CD4-positive, alpha-beta T cell treated with Interferon gamma for 1 hour (primary cell): ENCODE data around the gene MOB1B.
A peak's percentile ranks its signal among the peaks of the same experiment; 100 is the strongest.

Experiments used
- DNase-seq: peaks from one replicate; pipeline ENCODE4 v3.0.0-alpha.2; 2020

Gene MOB1B

GRCh38 chr4:70915036-70915815, 13.1 kb downstream of the MOB1B start:
- no peak for DNase-seq

GRCh38 chr4:70915874-70916559, 13.8 kb downstream of the MOB1B start:
- no peak for DNase-seq

DNA sequence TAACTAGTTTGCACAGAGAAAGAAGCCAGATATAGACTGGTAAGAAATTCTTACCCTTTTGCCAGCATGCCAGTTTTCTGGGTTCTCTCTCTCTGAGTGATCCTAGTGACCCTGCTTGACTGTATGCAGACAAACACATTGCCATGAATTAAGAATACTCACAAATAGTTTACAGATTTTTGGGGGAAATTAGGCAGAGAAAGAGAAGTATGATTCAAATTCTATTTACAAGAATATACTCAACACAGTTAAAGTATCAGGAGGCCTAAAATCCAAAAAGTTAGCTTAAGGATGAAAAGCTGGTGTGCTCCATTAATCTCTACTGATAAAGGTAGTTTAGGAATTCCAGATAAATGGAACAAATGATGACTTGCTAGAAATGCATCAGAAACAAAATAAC, 18.4 kb downstream of the MOB1B start:
- no peak for DNase-seq

DNA sequence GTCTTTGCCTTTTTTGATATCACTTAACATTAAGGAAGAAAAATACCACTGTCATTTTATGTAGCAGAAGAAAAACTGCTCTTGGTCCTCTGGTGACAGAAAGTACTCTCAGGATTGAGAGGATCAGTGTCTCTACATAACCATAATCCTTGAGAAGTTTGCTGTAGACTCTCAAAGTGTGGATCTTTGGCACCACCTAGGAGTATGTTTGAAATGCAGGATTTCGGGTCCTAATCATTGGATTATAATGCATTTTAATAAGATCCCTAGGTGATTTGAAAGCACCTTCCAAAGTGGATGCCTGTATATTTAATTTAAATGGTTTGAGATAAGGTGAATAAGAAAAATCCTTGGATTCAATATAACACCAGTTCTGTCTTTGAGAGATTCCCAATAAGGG, 23.2 kb downstream of the MOB1B start:
- DNase-seq = no peak

DNA sequence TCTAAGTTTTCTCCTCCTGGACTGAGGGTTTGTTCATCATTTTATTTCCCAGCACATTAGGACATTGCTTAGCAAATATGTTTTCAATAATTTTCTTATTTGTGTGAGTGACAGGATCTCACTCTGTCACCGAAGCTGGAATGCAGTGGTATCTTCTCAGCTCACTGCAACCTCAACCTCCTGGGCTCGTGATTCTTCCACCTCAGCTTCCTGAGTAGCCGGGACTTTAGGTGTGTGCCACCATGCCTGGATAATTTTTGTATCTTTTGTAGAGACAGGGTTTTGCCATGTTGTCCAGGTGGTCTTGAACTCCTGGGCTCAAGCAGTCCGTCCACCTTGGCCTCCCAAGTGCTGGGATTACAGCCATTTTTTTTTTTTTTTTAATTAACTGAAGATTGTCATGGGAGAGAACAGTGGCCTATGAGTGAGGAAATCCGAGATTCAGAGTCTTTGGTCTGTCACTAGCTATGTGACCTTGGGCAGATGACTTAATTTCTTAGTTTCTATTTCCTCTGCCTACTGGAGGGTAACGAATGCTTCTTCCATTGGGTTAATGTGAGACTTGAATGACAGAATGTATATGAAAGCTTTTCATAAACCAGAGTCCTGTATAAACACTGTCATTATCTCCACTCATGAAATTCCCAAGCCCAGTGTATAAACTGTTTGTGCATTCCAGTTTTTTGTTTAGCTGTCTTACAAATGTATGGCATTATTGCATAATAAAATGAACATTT, 23.9 kb downstream of the MOB1B start:
- DNase-seq = no peak

DNA sequence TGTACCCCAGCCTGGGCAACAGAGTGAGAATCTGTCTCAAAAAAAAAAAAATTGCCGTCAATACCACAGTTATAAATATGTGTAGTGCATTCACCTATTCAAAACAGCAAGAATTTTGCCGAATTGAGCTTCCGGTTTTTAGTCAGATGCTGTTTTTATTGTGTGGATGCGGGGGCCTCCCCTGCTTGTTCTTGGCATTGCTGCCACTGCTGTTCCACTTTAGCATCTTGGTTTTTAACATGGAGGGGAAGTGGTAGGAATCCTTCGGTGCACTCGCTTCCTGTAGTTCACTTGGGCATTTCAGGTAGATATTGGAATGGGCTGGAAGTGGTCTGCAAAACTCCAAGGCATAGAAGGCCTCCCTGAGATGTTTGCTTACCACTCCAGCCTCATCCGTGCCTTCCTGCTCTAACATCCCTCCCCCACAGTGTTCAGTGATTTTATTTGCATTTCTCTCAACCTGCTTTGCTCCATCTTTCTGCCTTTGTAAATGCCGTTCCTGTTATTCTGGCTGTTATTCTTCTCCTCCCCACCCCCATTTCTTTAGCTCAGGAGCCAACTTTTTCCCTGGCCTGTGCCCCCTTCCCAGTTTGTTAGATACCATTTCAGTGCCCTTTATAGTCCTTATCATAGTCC, 25.5 kb downstream of the MOB1B start:
- peak; percentile 22 for DNase-seq

DNA sequence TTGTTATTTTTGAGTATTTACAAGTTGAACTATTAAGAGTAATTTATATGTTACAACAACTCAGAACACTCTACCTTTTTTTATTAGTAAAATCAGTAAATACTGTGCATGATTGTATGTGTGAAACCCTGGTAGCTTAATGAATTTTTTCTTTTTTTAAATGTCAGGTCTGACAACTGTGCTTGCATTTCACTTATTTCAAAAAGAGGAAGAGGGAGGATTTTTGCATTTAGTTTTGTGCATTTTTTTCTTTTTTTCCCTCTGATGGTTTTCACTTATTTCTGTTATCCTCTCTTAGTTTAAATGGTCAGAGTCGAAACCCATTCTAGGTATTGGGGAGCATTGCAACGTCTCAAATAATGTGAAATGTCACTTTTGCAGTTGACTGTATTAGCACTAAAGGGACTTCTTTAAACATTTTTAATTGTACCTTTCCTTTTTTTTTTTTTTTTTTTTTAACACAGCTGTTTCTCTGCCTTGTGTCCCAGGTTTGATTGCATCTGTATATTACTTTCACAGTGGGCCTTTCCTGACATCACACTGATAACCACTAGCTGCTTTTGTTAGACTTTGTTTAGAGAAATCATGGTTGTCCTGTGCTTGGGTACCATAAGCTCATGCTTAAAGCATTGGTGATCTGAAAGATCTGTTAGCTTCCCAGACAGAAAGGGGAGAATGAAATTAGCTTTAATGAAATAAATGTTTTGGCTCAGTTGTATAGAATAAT, 28.5 kb downstream of the MOB1B start:
- DNase-seq = no peak

GRCh38 chr4:70931347-70931746, 29.2 kb downstream of the MOB1B start:
- no peak for DNase-seq

GRCh38 chr4:70932984-70933383, 30.8 kb downstream of the MOB1B start:
- no peak for DNase-seq

- DNase-seq = no peak
Measured at GRCh38 chr4:70935038-70935695, 33.0 kb downstream of the MOB1B start.

DNA sequence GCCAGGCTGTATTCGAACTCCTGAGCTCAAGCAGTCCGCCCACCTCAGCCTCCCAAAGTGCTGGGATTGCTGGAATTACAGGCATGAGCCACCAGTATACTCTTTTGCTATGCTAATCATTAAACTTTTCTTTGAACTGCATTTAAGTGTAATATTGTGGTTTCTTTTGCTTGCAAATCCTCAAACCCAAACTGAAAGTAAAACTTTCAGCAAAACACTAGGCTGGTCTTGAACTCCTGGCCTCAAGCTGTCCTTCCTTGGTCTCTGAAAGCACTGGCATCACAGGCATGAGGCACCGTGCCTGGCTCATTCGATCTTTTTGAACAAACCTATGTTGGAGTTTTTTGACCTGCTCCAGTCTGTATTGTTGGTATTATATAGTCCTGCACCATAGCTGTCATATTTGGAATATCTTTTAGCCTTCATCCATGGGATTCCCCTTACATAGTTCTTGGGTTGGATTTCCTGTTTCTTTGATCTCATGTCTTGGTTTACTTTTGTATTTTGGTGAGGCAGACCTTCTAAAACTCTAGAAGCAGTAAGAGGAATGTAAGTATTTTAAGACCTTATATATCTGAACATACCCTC, 34.1 kb downstream of the MOB1B start:
- no peak for DNase-seq

- DNase-seq = no peak
Measured at GRCh38 chr4:70938086-70938485, 35.9 kb downstream of the MOB1B start.

DNA sequence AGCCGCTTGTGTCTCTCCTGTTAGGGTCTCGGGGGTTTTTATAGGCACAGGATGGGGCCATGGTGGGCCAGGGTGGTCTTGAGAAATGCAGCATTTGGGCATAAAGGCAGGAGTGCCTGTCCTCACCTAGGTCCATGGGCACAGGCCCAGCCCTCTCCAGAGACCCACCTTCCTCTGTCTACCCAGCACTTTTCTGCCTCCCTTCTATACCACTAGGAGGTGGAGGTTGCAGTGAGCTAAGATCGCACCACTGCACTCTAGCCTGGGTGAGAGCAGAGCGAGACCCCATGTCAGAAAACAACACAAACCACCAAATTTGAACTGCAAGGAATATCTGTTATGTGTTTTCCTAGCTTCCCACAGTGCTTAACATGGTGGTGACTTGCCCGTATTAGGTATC, 38.0 kb downstream of the MOB1B start:
- no peak for DNase-seq

DNA sequence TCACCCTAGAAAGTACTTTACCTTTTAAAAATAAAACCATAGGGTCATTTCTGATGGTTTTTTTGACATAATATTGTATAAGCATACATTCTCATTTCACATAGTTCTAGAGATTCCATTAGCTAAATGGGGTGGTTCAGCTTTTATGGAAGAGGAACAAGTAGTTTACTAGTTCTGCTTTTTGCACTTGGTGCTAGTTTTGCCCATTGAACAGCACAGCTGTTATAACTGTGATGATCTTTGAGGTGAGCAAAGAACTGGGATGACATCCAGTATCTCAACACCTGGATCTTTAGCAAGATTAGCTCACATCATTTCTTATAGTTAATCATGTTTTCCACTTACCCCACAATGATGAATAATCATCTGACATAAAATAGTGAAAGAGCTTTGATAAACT, 40.9 kb downstream of the MOB1B start:
- no peak for DNase-seq

DNA sequence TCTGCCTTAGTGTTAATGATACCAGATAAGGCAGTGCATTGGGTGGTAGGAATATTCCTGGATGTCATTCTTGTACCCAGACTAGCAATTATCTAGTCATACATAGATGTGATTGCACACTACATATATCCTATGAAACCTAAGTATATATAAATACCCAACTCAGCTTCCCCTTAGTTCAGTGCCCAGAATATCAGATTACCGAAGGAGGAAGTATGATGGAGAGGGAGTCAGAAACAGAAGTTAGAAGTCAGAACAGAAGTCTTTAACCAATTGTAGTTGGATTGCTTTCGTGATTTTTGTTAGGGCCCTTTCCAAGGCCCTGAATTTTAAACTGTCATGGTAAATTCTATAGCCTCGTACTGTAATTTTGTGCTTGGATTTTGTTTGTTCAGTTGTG, 42.9 kb downstream of the MOB1B start:
- DNase-seq = no peak

DNA sequence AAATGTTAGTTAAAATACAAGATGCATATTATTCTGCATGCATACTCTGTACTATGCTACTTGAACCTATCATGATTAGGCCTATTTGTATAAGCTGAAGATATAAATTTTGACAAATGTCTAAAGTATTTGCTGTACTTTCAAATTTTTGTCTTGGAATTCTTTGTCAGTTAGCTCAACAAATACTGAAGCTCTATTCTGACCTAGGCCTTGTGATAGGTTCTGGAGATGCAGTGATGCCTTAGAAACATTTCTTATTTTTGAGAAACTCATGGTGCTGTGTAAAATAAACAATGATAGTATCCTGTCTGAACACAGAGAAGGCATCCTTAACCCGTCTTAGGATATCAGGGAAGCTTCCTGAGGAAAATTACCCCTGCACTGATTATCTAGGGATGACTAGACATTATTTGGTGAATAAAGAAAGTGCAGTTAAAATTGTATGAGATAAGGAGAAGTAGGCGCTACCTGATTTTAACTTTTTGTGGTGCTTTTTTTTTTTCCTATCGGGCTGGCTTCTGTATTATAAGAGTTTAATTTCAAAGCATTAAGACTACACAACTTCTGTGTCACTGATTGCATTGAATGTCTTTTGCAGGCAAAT, 43.4 kb downstream of the MOB1B start:
- DNase-seq = no peak

GRCh38 chr4:70946939-70947338, 44.8 kb downstream of the MOB1B start:
- DNase-seq = no peak

GRCh38 chr4:70948665-70949260, 46.6 kb downstream of the MOB1B start:
- DNase-seq = no peak

- DNase-seq = no peak
Measured at GRCh38 chr4:70954032-70954431, 51.9 kb downstream of the MOB1B start.

- DNase-seq = no peak
Measured at GRCh38 chr4:70956549-70957210, 54.5 kb downstream of the MOB1B start.
